NCI-H524 treated with DMSO at 0.1 percent for 48 hours (cell line): ENCODE results near the gene DOCK9.

ENCODE experiments used
- DNase-seq: peaks from one replicate; lab custom pipeline; 2025; lab: John Stamatoyannopoulos, UW

The DOCK9 gene

DNA sequence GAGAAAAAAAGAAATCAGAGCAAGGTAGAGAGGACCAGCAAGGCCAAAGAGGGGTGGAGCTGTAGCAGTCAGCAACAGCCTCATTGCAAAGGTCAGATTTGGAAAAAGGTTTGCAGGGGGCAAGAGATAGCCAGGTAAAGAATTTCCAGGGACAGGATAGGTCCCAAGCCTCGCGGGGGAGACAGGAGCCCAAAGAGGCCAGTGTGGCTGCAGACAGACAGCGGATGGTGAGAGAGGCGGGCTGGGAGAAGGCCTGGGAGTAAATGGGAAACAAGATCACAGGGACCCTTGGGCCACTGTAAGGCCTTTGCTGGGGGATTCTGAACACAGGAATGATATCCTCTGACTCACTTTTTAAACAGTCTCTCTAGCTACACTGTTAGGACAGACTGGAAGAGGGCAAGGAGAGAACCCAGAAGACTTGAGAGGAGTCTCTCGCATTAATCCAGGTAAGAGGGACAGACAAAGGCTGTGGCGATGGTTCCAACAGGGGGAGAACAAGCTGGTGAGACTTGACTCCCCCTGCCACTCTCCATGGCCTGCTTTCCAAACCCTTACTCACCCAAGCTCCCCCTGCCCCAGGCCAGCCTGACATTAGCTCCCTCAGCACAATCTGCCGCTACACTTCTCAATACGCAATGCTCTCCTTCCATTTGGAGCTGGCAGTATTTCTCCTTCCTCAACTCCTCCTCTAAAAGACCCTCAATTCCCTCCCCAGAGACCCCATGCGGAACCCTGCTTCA lies 31.8 kb downstream of the DOCK9 start:
- no peak for DNase-seq

GRCh38 chr13:98944336-98944735 lies 33.5 kb downstream of the DOCK9 start:
- no peak for DNase-seq

DNA sequence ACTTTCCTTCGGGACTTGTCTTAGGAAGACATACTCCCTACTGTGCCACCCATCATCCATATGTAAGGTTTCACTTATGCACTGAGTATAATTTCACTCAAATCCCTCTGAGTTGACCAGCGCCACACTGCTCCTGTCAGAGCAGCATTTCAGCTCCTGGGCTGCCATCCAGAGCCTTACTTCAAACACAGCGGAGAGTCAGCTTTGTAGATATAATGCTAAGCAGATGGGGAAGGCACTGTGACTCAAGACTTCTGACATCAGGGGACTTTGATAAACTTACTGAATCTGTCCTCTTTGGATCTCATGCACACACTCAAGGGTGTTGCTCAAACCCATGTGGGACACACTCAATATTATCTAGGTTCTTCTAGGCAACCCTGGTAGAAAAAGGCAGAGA lies 34.9 kb downstream of the DOCK9 start:
- DNase-seq = no peak

- no peak for DNase-seq
These were observed 35.4 kb downstream of the DOCK9 start for GRCh38 chr13:98942485-98942884.

DNA sequence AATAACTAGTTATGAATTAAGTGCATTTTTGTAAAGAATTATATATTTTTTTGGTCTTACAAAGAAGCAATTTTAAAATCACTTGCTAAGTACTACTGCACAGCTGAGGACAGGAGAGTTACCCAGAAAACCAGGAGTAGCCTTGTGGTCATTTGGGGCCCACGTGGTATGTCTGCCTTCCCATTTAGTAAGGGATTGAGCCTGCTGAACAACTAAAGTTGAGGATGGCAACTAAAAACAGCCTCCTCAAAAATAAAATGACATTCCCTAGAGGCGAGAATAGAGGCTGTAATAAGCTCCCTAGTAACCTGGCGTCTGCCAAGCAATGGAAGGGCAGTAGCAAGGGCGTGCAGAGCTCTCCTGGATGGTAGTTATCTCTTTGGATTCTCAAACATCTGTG lies 36.3 kb downstream of the DOCK9 start:
- no peak for DNase-seq

DNA sequence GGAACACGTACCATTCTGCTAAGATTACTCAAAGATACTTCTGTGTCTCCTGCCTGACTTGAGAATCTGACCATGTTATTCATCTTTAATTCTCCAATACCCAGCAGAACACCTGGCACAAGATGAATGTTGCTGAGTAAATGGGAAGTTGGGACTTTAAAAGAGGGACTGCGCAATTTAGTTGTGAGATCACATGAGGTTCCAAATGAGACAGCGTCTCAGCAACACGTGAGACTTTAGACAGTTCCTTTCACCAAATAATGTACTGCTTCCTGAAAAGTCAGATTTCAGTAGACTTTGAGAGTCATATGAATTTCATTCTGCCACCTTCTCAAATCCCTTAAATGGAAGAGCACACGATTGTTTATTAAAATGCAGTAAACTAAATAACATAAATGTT lies 36.7 kb downstream of the DOCK9 start:
- no peak for DNase-seq

GRCh38 chr13:98940325-98941001 lies 37.4 kb downstream of the DOCK9 start:
- no peak for DNase-seq

DNA sequence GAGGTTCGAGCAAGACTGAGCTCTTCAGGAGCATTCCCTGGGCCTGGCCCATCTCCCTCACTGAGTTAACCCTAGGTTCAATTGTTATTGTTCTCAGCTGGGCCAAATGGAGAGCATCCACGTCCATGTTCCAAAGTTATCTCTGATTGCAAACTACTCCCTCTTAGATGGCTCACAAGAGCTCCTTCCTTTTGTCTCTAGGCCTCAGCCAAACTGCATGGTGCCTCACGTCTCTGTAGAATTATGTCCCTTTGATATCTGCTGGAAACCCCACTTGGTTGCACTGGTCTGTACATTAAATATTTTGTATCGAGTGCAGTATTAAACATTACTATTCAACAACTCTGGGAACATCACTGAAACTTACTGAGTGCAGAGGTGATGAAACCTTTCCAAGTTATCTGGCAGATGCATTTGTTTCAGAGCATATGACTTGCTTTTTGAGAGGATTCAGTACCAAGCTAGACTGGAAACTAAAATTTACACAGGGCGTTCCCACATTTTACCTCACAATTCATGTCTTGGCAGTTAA lies 38.1 kb downstream of the DOCK9 start:
- no peak for DNase-seq

DNA sequence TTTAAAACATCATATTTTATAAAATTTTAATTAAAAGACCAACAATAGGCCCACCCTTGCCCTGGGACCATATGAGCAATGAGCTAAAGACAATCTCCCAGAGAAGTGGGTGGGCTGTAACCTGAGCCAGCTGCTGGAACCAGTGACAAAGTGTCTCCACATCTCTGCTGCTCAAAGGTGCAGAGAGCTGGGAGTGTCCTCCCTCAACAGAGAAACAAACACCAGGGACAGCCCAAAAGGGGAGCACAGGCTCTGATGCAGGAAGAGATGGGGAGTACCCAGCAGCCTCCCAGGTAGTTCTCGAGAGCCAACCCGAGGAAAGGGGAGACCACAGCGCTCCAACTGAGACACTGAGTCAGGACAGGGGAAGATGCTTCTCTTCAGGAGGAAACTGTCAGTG lies 39.1 kb downstream of the DOCK9 start:
- peak; percentile 6 for DNase-seq

- no peak for DNase-seq
These were observed 39.9 kb downstream of the DOCK9 start for GRCh38 chr13:98937911-98938381.

DNA sequence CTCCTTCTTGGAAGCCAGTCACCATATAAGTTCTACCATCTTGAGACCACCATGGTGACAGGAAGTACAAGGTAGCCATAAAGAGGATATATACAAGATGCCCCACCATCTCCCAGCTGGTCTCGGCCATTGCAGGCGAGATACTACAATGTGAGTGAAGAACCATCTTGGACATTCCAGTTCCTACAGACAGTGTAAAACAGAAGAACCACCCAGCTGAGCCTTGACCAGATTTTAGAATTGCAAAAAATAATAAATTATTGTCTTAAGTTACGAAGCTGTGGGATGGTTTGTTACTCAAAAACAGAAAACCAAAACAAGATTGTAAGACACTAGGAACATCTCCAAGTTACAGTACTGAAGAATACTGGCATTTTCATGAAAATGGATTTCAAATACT lies 43.6 kb downstream of the DOCK9 start:
- DNase-seq = no peak

DNA sequence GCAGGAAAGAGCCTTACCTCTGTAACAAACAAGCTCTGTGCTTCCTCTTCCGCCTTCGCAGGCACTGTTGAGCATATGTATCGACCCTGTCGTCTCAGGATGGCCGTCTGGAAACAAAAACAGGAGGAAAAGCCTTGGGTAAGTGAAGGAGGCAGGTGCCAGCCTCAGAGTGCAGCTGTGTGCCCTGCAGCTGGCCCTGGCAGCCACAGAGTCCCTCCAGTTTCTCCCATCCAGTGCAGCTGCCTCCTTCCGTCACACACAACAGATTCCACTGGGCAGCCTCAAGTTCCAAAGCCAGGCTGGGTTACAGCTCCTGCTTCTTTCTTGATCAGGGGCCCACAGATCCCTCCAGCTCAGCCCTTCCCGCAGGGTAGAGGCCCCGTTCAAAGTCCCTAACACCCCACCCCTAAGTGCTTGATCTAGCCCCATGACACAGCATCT lies 47.7 kb downstream of the DOCK9 start:
- DNase-seq = no peak

GRCh38 chr13:98927951-98928927 lies 49.6 kb downstream of the DOCK9 start:
- no peak for DNase-seq

- no peak for DNase-seq
These were observed 51.9 kb downstream of the DOCK9 start for GRCh38 chr13:98925949-98926348.

DNA sequence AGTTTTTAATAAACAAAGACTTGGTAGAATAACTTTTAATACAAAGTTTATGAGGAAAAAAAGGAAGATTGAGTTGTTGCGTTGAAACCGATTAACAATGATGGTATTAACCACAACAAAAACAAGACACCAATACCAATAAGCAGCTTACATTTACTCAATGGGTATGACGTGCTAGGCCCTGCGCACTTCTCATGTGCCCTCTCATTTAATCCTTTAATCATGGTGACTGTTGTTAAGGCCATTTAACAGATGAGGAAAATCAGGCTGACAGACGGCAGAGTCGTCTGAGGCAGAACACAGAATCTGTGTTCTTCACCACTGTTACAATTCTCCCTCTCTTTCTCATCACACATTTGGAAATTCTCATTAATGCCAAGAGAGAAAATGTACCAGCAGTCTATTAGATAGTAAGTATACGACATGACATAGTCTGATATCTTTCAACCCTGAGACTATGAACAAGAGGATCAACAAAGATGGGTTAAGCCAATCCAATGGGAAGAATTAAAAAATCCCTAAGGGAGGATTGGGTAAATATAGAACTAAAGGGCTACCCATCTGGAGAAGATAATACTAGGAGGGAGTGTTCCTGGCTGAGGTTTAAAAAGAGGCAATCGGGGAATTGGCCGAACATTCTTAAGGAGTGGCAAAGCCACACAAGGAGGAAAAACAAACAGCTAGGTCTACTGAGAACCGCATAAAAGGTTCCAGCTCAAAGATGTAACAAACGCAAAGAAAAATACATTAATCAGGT lies 54.0 kb downstream of the DOCK9 start:
- DNase-seq = no peak

DNA sequence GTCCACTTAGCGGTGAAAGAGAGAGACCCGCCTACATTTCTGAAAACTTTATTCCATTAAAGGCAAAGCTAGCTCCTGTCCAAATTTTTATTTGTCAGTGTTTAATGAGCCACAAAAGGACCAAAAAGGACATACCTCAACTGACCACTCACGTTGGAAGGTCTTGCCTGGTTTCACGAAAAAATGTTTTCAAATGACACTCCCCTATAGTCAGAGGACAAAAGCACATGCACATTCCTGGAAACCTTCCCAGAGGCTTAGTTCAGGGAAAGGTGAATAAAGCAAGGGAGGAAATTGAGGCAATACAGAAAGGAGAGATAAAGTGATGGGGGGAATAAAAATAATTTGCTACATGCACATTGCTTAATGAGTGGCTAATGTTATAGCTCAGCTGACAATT lies 55.6 kb downstream of the DOCK9 start:
- DNase-seq = no peak

GRCh38 chr13:98921786-98922185 lies 56.1 kb downstream of the DOCK9 start:
- DNase-seq = no peak

DNA sequence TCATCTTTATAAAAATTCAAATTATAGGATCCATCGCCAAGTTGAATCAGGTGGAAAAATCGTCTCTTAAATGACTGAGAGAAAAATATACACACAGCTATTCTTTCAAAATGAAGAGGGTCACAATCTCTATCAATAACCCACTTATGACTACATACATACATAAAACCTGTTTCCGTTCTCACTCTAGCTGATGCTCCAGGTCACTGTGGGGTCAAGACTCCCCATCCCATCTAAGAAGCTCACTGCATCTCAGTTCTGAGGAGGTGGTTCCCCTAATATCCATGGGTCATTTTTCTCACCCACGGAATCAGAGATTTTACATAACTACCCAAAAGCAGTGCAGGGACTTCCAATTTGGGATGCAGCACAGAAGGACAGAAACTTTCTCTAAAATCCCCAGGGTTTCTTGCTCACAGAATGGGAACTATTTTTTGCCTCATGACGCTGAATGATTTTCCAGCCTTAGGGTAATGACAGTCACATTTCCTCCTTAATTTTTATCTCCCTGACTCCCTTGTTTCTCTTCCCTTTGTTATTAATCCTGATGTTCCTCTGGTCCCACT lies 56.8 kb downstream of the DOCK9 start:
- no peak for DNase-seq

DNA sequence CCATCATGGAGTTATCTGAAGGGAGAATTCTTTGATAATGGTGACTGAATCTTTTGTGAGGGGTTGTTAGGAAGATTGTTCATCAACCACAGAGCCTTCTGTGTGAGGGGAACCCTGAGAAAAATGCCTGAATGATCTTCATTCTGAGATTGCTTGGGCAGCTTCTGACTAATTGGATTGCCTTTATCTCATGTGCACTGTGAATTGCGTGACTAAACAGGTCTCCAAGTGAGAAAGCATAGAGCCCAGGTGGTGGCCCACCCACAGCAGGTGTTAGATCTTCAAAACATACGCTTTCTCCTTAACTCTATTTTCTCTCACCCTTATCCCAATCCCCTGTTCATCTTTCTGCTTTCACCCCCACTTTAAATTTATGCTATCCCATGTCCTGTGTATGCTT lies 58.3 kb downstream of the DOCK9 start:
- DNase-seq = no peak

GRCh38 chr13:98918771-98919170 lies 59.1 kb downstream of the DOCK9 start:
- DNase-seq = no peak

GRCh38 chr13:98917116-98917515 lies 60.7 kb downstream of the DOCK9 start:
- DNase-seq = no peak
